PC-3 (cell line): ENCODE data around the gene DOK3. TPM values are rescaled to one million over a fixed set of nuclear protein-coding genes. Genes with fewer than 3 reads are reported as not detected.

Experiments
- ATAC-seq: fragments of 200-7000 bp; cut with Tn5 transposase; 2 replicates; pipeline ENCODE4 v1.9.1; 2020; ENCODE audit warnings: mild to moderate bottlenecking, moderate library complexity
- BruUV-seq: library from RNA; stranded (reverse); fragments of 400-500 nt; replicated peaks from 2 replicates; lab custom pipeline; 2021; lab: Mats Ljungman, UMichigan
- CTCF ChIA-PET: fragments of 300-600 bp; sonication (Branson Sonifier 250); formaldehyde crosslinking; loops from one replicate; lab custom pipeline; 2022; ENCODE audit warnings: antibody characterized with exemption; lab: Charles Lee
- POLR2A ChIA-PET: fragments of 300-600 bp; sonication (Branson Sonifier 250); formaldehyde crosslinking; loops from one replicate; lab custom pipeline; 2022; ENCODE audit warnings: antibody characterized with exemption; ENCODE audit not compliant: unreplicated experiment; lab: Charles Lee
- DNase-seq: peaks from one replicate; pipeline ENCODE4 v3.0.0-alpha.2; 2015
- H2AFZ ChIP-seq: fragments of 300-600 bp; sonication (generic); 2 replicates; pipeline ENCODE4 v1.6.0; 2016; ENCODE audit warnings: antibody characterized with exemption, low read length
- H3F3A ChIP-seq: fragments of 300-600 bp; sonication (generic); one replicate; pipeline ENCODE4 v1.6.0; 2017; ENCODE audit warnings: antibody characterized with exemption, low read length, control low read depth, mild to moderate bottlenecking; ENCODE audit not compliant: unreplicated experiment
- H3K27ac ChIP-seq: fragments of 300-600 bp; sonication (generic); 2 replicates; pipeline ENCODE4 v1.5.1; 2016; ENCODE audit warnings: mild to moderate bottlenecking, low read length
- H3K27me3 ChIP-seq: fragments of 300-600 bp; sonication (generic); 2 replicates; pipeline ENCODE4 v1.6.1; 2016; ENCODE audit warnings: low read length, mixed read lengths
- H3K36me3 ChIP-seq: fragments of 300-600 bp; sonication (generic); 2 replicates; pipeline ENCODE4 v1.6.1; 2016; ENCODE audit warnings: low read depth, mixed run types, low read length, mixed read lengths
- H3K4me1 ChIP-seq: fragments of 300-600 bp; sonication (generic); 2 replicates; pipeline ENCODE4 v1.5.1; 2016; ENCODE audit warnings: low read length; ENCODE audit not compliant: insufficient read depth
- H3K4me2 ChIP-seq: fragments of 300-600 bp; sonication (generic); 2 replicates; pipeline ENCODE4 v1.6.0; 2016; ENCODE audit warnings: low read length
- H3K4me3 ChIP-seq: fragments of 300-600 bp; sonication (generic); 2 replicates; pipeline ENCODE4 v1.5.1; 2016; ENCODE audit warnings: mild to moderate bottlenecking, low read length, mixed read lengths
- H3K79me2 ChIP-seq: fragments of 300-600 bp; sonication (generic); 2 replicates; pipeline ENCODE4 v1.6.1; 2017; ENCODE audit warnings: low read length, mixed read lengths
- H3K9ac ChIP-seq: fragments of 300-600 bp; sonication (generic); 2 replicates; pipeline ENCODE4 v1.6.0; 2016; ENCODE audit warnings: mild to moderate bottlenecking, low read length
- H3K9me2 ChIP-seq: fragments of 300-600 bp; sonication (generic); replicated peaks from 2 replicates; pipeline ENCODE4 v1.6.1; 2016; ENCODE audit warnings: mixed run types, low read length, mixed read lengths
- H3K9me3 ChIP-seq: fragments of 300-600 bp; sonication (generic); 2 replicates; pipeline ENCODE4 v1.6.1; 2016; ENCODE audit warnings: low read length, mixed read lengths
- H4K20me1 ChIP-seq: fragments of 300-600 bp; sonication (generic); 2 replicates; pipeline ENCODE4 v1.6.1; 2016; ENCODE audit warnings: low read length, mixed read lengths
- CTCF ChIP-seq: fragments of 300-600 bp; sonication (generic); conservative IDR thresholded peaks from 2 replicates; pipeline ENCODE4 v1.5.1; 2017; ENCODE audit warnings: antibody characterized with exemption, low read depth, mild to moderate bottlenecking, low read length
- EZH2 ChIP-seq: fragments of 300-600 bp; sonication (generic); IDR thresholded peaks from one replicate; pipeline ENCODE4 v1.6.1; 2017; ENCODE audit warnings: antibody characterized with exemption, mild to moderate bottlenecking, low read length; ENCODE audit not compliant: unreplicated experiment
- EZH2phosphoT487 ChIP-seq: fragments of 300-600 bp; sonication (generic); IDR thresholded peaks from 2 replicates; pipeline ENCODE4 v1.6.1; 2018; ENCODE audit warnings: mild to moderate bottlenecking, antibody characterized with exemption, low read length, borderline replicate concordance
- intact Hi-C: fragments of 100-400 bp; cut with micrococcal nuclease; formaldehyde crosslinking; loops from 2 replicates; pipeline ENCODE4 v1.9.0; 2023
- total RNA-seq: library from RNA; depleted of rRNA; stranded (reverse); fragments of >200 nt; gene quantifications from 2 replicates; pipeline ENCODE4 v1.2.3, GENCODE V29; 2014

Gene DOK3
- total RNA-seq, 1 experiment from 2014 or later, result 6.2 TPM

- DNase-seq (no peak), ATAC-seq (no peak)
- Histone ChIP-seq H3K27me3 (no peaks in the 10 kb centered on the region), H3K4me1 (0 out of 2 replicates have a peak, but pooled peaks cover 3% of the 10 kb centered on the region), H3K9me2 (no peaks in the 10 kb centered on the region), H3K36me3 (peaks cover 15% of the 10 kb centered on the region; the same call in 1 of the 2 replicates), H3K4me2 (no peak overlapping the region), H2AFZ (no peak overlapping the region), H3K9me3 (no peaks in the 10 kb centered on the region), H3K27ac (no peak overlapping the region), H3K9ac (no peak overlapping the region), H4K20me1 (no peaks in the 10 kb centered on the region), H3K4me3 (no peak overlapping the region), H3F3A (no peaks in the 10 kb centered on the region), H3K79me2 (peaks cover 8% of the 10 kb centered on the region)
- TF ChIP-seq EZH2, result no peak
- TF ChIP-seq EZH2phosphoT487, result no peak
- TF ChIP-seq CTCF, result no peak
- ChIA-PET CTCF (no interaction called here), POLR2A (no interaction called here)
- intact Hi-C loops, result no loop called here
- TSS peak; percentile 20 for BruUV-seq
Measured at GRCh38 chr5:177524539-177524900, 14.9 kb upstream of the DOK3 start.

- Histone ChIP-seq H3K9me2 (no peaks in the 10 kb centered on the region), H3K36me3 (peaks cover 15% of the 10 kb centered on the region; the same call in 1 of the 2 replicates), H3K27ac (no peak overlapping the region), H3K4me2 (no peak overlapping the region), H2AFZ (no peak overlapping the region), H3K4me1 (peaks cover 9% of the 10 kb centered on the region; the same call in 1 of the 2 replicates), H3K9me3 (no peaks in the 10 kb centered on the region), H3F3A (no peaks in the 10 kb centered on the region), H3K4me3 (no peak overlapping the region), H4K20me1 (no peaks in the 10 kb centered on the region), H3K79me2 (peaks cover 14% of the 10 kb centered on the region), H3K27me3 (no peaks in the 10 kb centered on the region), H3K9ac (no peak overlapping the region)
- ATAC-seq, result no peak
- ChIA-PET CTCF (no interaction called here), POLR2A (no interaction called here)
- no peak for TF ChIP-seq CTCF
- TF ChIP-seq EZH2, result no peak
- TF ChIP-seq EZH2phosphoT487, result no peak
- BruUV-seq, result no TSS peak
- no peak for DNase-seq
- intact Hi-C loops, result no loop called here
Measured at GRCh38 chr5:177523711-177524538, 14.3 kb upstream of the DOK3 start.

- TF ChIP-seq EZH2 (no peak), CTCF (peak; percentile 41), EZH2phosphoT487 (no peak)
- Histone ChIP-seq H3K27me3 (no peaks in the 10 kb centered on the region), H3K4me1 (peaks cover 11% of the 10 kb centered on the region), H3K27ac (no peak overlapping the region), H3K79me2 (peaks cover 23% of the 10 kb centered on the region), H3K4me3 (no peak overlapping the region), H3K36me3 (peaks cover 15% of the 10 kb centered on the region; the same call in 1 of the 2 replicates), H3K9me3 (no peaks in the 10 kb centered on the region), H2AFZ (no peak overlapping the region), H3K9ac (no peak overlapping the region), H4K20me1 (no peaks in the 10 kb centered on the region), H3K9me2 (no peaks in the 10 kb centered on the region), H3F3A (no peaks in the 10 kb centered on the region), H3K4me2 (no peak overlapping the region)
- no peak for DNase-seq
- POLR2A ChIA-PET, result no interaction called here
- CTCF ChIA-PET, result no interaction called here
- intact Hi-C loops, result no loop called here
- no peak for ATAC-seq
- no TSS peak for BruUV-seq
Measured at GRCh38 chr5:177520916-177521513, 11.4 kb upstream of the DOK3 start.
